K562 (cell line): ENCODE data around the gene OMG. TPM values are rescaled to one million over a fixed set of nuclear protein-coding genes. Genes with fewer than 3 reads are reported as not detected.

ENCODE experiments used
- ATAC-seq: fragments of 200-7000 bp; cut with Tn5 transposase; 3 replicates; pipeline ENCODE4 v1.9.1; 2020; ENCODE audit warnings: moderate library complexity
- BruUV-seq: library from RNA; stranded (reverse); fragments of 400-500 nt; replicated peaks from 2 replicates; lab custom pipeline; 2021; lab: Mats Ljungman, UMichigan
- CTCF ChIA-PET: fragments of 300-600 bp; formaldehyde crosslinking; extraction: SDS; loops from one replicate; lab custom pipeline; 2021; ENCODE audit warnings: low intra/inter-chr PET ratio; lab: Yijun Ruan, JAX
- POLR2A ChIA-PET: fragments of 300-600, 350-650 bp; sonication (Branson Sonifier 250); formaldehyde crosslinking; extraction: SDS; loops from one replicate; lab custom pipeline; 2021; ENCODE audit warnings: antibody characterized with exemption, inconsistent platforms; lab: Yijun Ruan, JAX
- DNase-seq, 4 experiments: peaks; one replicate each; pipeline versions ENCODE4 v3.0.0 to v3.0.0-alpha.2; 2011 to 2018; ENCODE audit warnings: low spot score in 3 of 4, mixed read lengths in 3 of 4; ENCODE audit errors: extremely low read depth in 1 of 4
- FAIRE-seq: peaks from 2 replicates; lab custom pipeline; 2011; peaks lifted over from hg19 to GRCh38; lab: Jason Lieb, UNC
- H2AFZ ChIP-seq: 2 replicates; pipeline ENCODE4 v1.6.0; 2011; ENCODE audit warnings: low read depth, low read length, control low read depth, inconsistent platforms
- H3K27ac ChIP-seq: fragments of 200-600 bp; 3 replicates; pipeline ENCODE4 v1.8.0; 2011; ENCODE audit warnings: low read depth, mild to moderate bottlenecking, control low read depth, inconsistent platforms, low read length, moderate library complexity, mixed read lengths; ENCODE audit errors: extremely low read depth
- H3K27me3 ChIP-seq, 2 experiments: fragments of 300-600 bp in 1 of 2; 2 replicates in 1 of 2; 3 replicates in 1 of 2; pipeline versions ENCODE4 v1.6.0 to v1.8.0; 2011; ENCODE audit warnings: inconsistent platforms in 2 of 2, low read length in 2 of 2, mild to moderate bottlenecking in 1 of 2, mixed read lengths in 1 of 2, moderate library complexity in 1 of 2; ENCODE audit not compliant: control insufficient read depth in 2 of 2, insufficient read depth in 2 of 2
- H3K36me3 ChIP-seq: fragments of 300-600 bp; 3 replicates; pipeline ENCODE4 v1.8.0; 2011; ENCODE audit warnings: mild to moderate bottlenecking, low read length, inconsistent platforms; ENCODE audit not compliant: control insufficient read depth, insufficient read depth
- H3K4me1 ChIP-seq, 2 experiments: fragments of 200-600 bp in 1 of 2; replicated peaks in 1 of 2; 2 replicates in 1 of 2; 3 replicates in 1 of 2; pipeline versions ENCODE4 v1.5.1 to v1.8.0; 2011; ENCODE audit warnings: inconsistent platforms in 2 of 2, low read length in 2 of 2, mild to moderate bottlenecking in 1 of 2, mixed read lengths in 1 of 2, moderate library complexity in 1 of 2; ENCODE audit not compliant: control insufficient read depth in 2 of 2, insufficient read depth in 2 of 2
- H3K4me2 ChIP-seq: 2 replicates; pipeline ENCODE4 v1.6.1; 2011; ENCODE audit warnings: low read length, control low read depth, inconsistent platforms, mixed read lengths; ENCODE audit not compliant: insufficient read depth
- H3K4me3 ChIP-seq: fragments of 200-600 bp; sonication (generic), shearing (Covaris generic); 2 replicates; pipeline ENCODE4 v1.5.1; 2016; ENCODE audit warnings: control low read depth, inconsistent platforms
- H3K79me2 ChIP-seq: fragments of 200-600 bp; 3 replicates; pipeline ENCODE4 v1.8.0; 2011; ENCODE audit warnings: low read length, inconsistent platforms; ENCODE audit not compliant: control insufficient read depth, insufficient read depth
- H3K9ac ChIP-seq, 2 experiments: 2 replicates each; pipeline versions ENCODE4 v1.6.0 to v1.6.1; 2011; ENCODE audit warnings: low read depth in 2 of 2, low read length in 2 of 2, control low read depth in 1 of 2, inconsistent platforms in 1 of 2, mild to moderate bottlenecking in 1 of 2, mixed read lengths in 1 of 2; ENCODE audit not compliant: insufficient read depth in 1 of 2
- H3K9me1 ChIP-seq: one replicate; pipeline ENCODE4 v1.6.0; 2011; ENCODE audit warnings: inconsistent platforms, mild to moderate bottlenecking, low read length, moderate library complexity; ENCODE audit not compliant: control insufficient read depth, insufficient read depth
- H3K9me3 ChIP-seq: replicated peaks from 2 replicates; pipeline ENCODE4 v1.5.1; 2011; ENCODE audit warnings: low read depth, low read length, inconsistent platforms; ENCODE audit not compliant: control insufficient read depth, insufficient read depth
- H4K20me1 ChIP-seq: replicated peaks from 2 replicates; pipeline ENCODE4 v1.6.1; 2011; ENCODE audit warnings: low read length, inconsistent platforms, mixed read lengths; ENCODE audit not compliant: control insufficient read depth, insufficient read depth
- CHD1 ChIP-seq: fragments of 200-600 bp; sonication (generic); IDR thresholded peaks from one replicate; pipeline ENCODE4 v1.6.1; 2012; ENCODE audit warnings: mild to moderate bottlenecking, moderate library complexity, low read length, inconsistent platforms
- CREBBP ChIP-seq: IDR thresholded peaks from one replicate; pipeline ENCODE4 v1.6.1; 2012; ENCODE audit warnings: low read depth, mild to moderate bottlenecking, control low read depth, inconsistent platforms, low read length
- ETV6 ChIP-seq, 3 experiments: fragments of 150-350 bp in 1 of 3; sonication (generic) in 1 of 3; formaldehyde crosslinking in 1 of 3; IDR thresholded peaks; 2 replicates each; pipeline versions ENCODE4 v1.6.1 to v1.8.0; 2014 to 2022; ENCODE audit warnings: borderline replicate concordance in 2 of 3, low read depth in 2 of 3, antibody characterized with exemption in 1 of 3, low read length in 1 of 3, mild to moderate bottlenecking in 1 of 3, missing genetic modification reagents in 1 of 3
- GATA2 ChIP-seq: sonication (generic); formaldehyde crosslinking; IDR thresholded peaks from 2 replicates; pipeline ENCODE4 v1.4.0; 2020; ENCODE audit warnings: mild to moderate bottlenecking, missing genetic modification reagents
- HEY1 ChIP-seq: fragments of 250-450 bp; sonication (Bioruptor Pico); IDR thresholded peaks from 2 replicates; pipeline ENCODE4 v1.5.0; 2020; ENCODE audit warnings: mild to moderate bottlenecking, moderate library complexity, borderline replicate concordance
- JUNB ChIP-seq: fragments of 450-650 bp; formaldehyde crosslinking; conservative IDR thresholded peaks from 2 replicates; pipeline ENCODE4 v1.4.0; 2020; ENCODE audit warnings: mild to moderate bottlenecking
- MTF1 ChIP-seq: fragments of 250-450 bp; sonication (Bioruptor Pico); IDR thresholded peaks from 2 replicates; pipeline ENCODE4 v1.9.0; 2021; ENCODE audit warnings: moderate library complexity, mild to moderate bottlenecking, inconsistent platforms, borderline replicate concordance
- PTTG1 ChIP-seq: fragments of 450-650 bp; IDR thresholded peaks from 2 replicates; pipeline ENCODE4 v1.6.1; 2016; ENCODE audit warnings: low read depth, mild to moderate bottlenecking, missing genetic modification characterization, missing compliant biosample characterization
- ZFP30 ChIP-seq: fragments of 250-450 bp; sonication (Bioruptor Pico); IDR thresholded peaks from 2 replicates; pipeline ENCODE4 v1.8.0; 2022; ENCODE audit warnings: moderate library complexity, mild to moderate bottlenecking, inconsistent platforms, borderline replicate concordance
- ZNF146 ChIP-seq: IDR thresholded peaks from one replicate; pipeline ENCODE4 v1.6.1; 2018; ENCODE audit warnings: missing compliant biosample characterization; ENCODE audit not compliant: unreplicated experiment
- ZNF696 ChIP-seq: fragments of 250-450 bp; sonication (Bioruptor Pico); conservative IDR thresholded peaks from 2 replicates; pipeline ENCODE4 v1.4.0; 2020; ENCODE audit warnings: mild to moderate bottlenecking, moderate library complexity
- ZNF75A ChIP-seq: fragments of 450-650 bp; formaldehyde crosslinking; IDR thresholded peaks from 2 replicates; pipeline ENCODE4 v1.4.0; 2020; ENCODE audit warnings: mild to moderate bottlenecking
- WGBS: fragments of 100-300 bp; shearing (Covaris generic); methylation state at CpG from one replicate; pipeline ENCODE4 v1.1.6; 2016; ENCODE audit warnings: low coverage, mixed read lengths; ENCODE audit not compliant: insufficient coverage; ENCODE audit errors: missing lambda C conversion rate; 5-methylcytosine and 5-hydroxymethylcytosine counted together
- in situ Hi-C: fragments of 300-500 bp; cut with MboI; formaldehyde crosslinking; loops from 4 replicates; pipeline ENCODE4 v1.15.0; 2018; ENCODE audit warnings: inconsistent platforms, mixed read lengths
- intact Hi-C: fragments of 100-400 bp; cut with micrococcal nuclease; formaldehyde crosslinking; loops from 2 replicates; pipeline ENCODE4 v1.14.2; 2022
- polyA plus RNA-seq, 8 experiments: library from polyadenylated mRNA; depleted of rRNA in 4 of 8; stranded (reverse) in 5 of 8; unstranded in 3 of 8; fragments of >200 nt; fragmentation: Nextera tagmentation in 2 of 8; fragmentation: Illumina TruSeq in 1 of 8; extraction: Ambion mirVana in 2 of 8; extraction: Trizol in 1 of 8; gene quantifications; 2 replicates each; pipeline versions ENCODE4 v1.2.1 to v1.2.3, GENCODE V29; 2011 to 2014; ENCODE audit warnings: inconsistent platforms in 1 of 8, missing spikeins in 1 of 8
- total RNA-seq, 7 experiments: library from RNA; depleted of rRNA in 6 of 7; stranded (reverse); fragments of >200 nt in 6 of 7; fragmentation: Illumina TruSeq in 2 of 7; extraction: Trizol in 2 of 7; gene quantifications; 2 replicates each; pipeline versions ENCODE4 v1.2.1 to v1.2.3, GENCODE V29; 2011 to 2021; ENCODE audit warnings: low replicate concordance in 1 of 7
- TF ChIP-seq, protein P1 (sequence below): sonication (generic); formaldehyde crosslinking; IDR thresholded peaks from 2 replicates; pipeline ENCODE4 v1.8.0; 2022; ENCODE audit warnings: mild to moderate bottlenecking, missing genetic modification reagents

Gene OMG
- total and polyA plus RNA-seq, 9 of the 15 experiments (the other 6 are each of a cell fraction or from before 2014, with no cell fraction given), result 0.41 TPM; not detected in 8

DNA sequence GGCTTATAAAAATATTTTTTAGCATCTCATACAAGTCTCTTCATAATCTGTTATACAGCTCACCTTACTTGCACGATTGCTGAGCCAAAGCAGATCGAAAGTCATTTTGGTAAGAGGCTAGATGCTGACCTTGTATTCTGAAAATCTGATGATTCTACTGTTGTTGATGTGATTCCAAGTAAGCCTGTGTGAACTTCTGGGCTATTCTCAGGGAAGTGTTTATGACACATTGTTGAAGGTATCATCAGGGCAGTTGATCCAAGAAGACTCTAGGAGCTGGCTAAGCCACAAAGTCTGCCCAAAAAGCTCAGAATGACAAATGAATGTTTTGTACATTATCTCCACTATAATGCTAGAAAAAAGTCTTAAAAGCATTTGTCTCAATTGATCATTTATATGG, 16.0 kb downstream of the OMG start (continued):
- TF ChIP-seq, protein P1, sequence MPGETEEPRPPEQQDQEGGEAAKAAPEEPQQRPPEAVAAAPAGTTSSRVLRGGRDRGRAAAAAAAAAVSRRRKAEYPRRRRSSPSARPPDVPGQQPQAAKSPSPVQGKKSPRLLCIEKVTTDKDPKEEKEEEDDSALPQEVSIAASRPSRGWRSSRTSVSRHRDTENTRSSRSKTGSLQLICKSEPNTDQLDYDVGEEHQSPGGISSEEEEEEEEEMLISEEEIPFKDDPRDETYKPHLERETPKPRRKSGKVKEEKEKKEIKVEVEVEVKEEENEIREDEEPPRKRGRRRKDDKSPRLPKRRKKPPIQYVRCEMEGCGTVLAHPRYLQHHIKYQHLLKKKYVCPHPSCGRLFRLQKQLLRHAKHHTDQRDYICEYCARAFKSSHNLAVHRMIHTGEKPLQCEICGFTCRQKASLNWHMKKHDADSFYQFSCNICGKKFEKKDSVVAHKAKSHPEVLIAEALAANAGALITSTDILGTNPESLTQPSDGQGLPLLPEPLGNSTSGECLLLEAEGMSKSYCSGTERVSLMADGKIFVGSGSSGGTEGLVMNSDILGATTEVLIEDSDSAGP (CRISPR knock-in tag), result no peak
- TF ChIP-seq CHD1 (no peak), JUNB (CRISPR knock-in tag) (no peak)

GRCh38 chr17:31279401-31279800, 17.6 kb downstream of the OMG start:
- whole genome bisulfite sequencing, result 96% methylated on average over 2 of the region's 2 CpGs
- intact Hi-C loops, result no loop called here
- Histone ChIP-seq H3K4me1 (no peaks in the 10 kb centered on the region; a peak in 1 of 5 replicates), H3K4me3 (no peak overlapping the region), H3K9me1 (no peaks in the 10 kb centered on the region), H3K9me3 (no peaks in the 10 kb centered on the region), H3K4me2 (no peak overlapping the region), H2AFZ (no peak overlapping the region), H3K27ac (no peak overlapping the region), H3K79me2 (no peaks in the 10 kb centered on the region), H3K9ac (no peak overlapping the region), H4K20me1 (no peaks in the 10 kb centered on the region; the same call in 1 of the 2 replicates), H3K27me3 (no peaks in the 10 kb centered on the region), H3K36me3 (peaks cover 24% of the 10 kb centered on the region)
- CTCF ChIA-PET, result no interaction called here
- POLR2A ChIA-PET, result interaction anchor here (1.0 kb wide), 1 partner anchor 18 kb away, joined by 3 read pairs; no protein-coding TSS in a partner anchor
- in situ Hi-C loops, result no loop called here
- TF ChIP-seq GATA2 (CRISPR knock-in tag), result no peak
- TF ChIP-seq CREBBP, result no peak
- TF ChIP-seq ETV6 (IDR thresholded peaks at IDR 0.05; ENCODE audit: borderline replicate concordance in 1 of 2, low read depth in 2 of 2, low read length in 1 of 2), result no peak
- TF ChIP-seq ETV6 (CRISPR knock-in tag; IDR thresholded peaks at IDR 0.05; ENCODE audit: borderline replicate concordance), result no peak
- no peak for TF ChIP-seq PTTG1 (tag)
- no peak for TF ChIP-seq HEY1
- TF ChIP-seq MTF1, result no peak
- TF ChIP-seq ZNF696, result no peak
- no peak for TF ChIP-seq ZNF146 (CRISPR knock-in tag)
- TF ChIP-seq ZFP30 (CRISPR knock-in tag), result no peak
- no peak for TF ChIP-seq ZNF75A (CRISPR knock-in tag)
- ATAC-seq (no peak), FAIRE-seq (no peak), DNase-seq (no peak)
- BruUV-seq, result no TSS peak
